ENCODE results near the gene RPS18.
"Not testable (repeated sequence)": the region's sequence is repeated elsewhere in the genome, so short reads cannot be mapped to it uniquely, and the experiment has no call there.

RPS18 gene

GRCh38 chr6:33278392-33278741, 6.5 kb downstream of the RPS18 start:
- Histone ChIP-seq H3K4me1 (ENCODE audit: control insufficient read depth in 2 of 2, insufficient read depth in 2 of 2, low read length in 2 of 2) (peaks cover 35 to 43% of the 10 kb centered on the region in 2 donors), H3K27me3 (ENCODE audit: control insufficient read depth in 2 of 2, insufficient read depth in 2 of 2, low read length in 2 of 2) (no peaks in the 10 kb centered on the region), H3K36me3 (ENCODE audit: control insufficient read depth in 2 of 2, insufficient read depth in 2 of 2, low read length in 2 of 2) (peaks cover 51 to 57% of the 10 kb centered on the region in 2 donors), H3K9ac (ENCODE audit: low read depth in 1 of 2, low read length in 2 of 2) (peak overlapping the region; percentile 47 to 82), H3K9me3 (ENCODE audit: control insufficient read depth in 2 of 2, low read length in 2 of 2) (no peaks in the 10 kb centered on the region), H3K4me3 (ENCODE audit: low read length in 2 of 2) (peak overlapping the region; percentile 79 to 82), H3K27ac (ENCODE audit: low read depth in 2 of 2, low read length in 2 of 2) (peak overlapping the region in 1 of 2 donors; percentile 97)

- peaks cover 34 to 40% of the 10 kb centered on the region in 2 donors for H3K4me1 ChIP-seq (ENCODE audit: control insufficient read depth in 2 of 2, insufficient read depth in 2 of 2, low read length in 2 of 2)
- peaks cover 53 to 58% of the 10 kb centered on the region in 2 donors for H3K36me3 ChIP-seq (ENCODE audit: control insufficient read depth in 2 of 2, insufficient read depth in 2 of 2, low read length in 2 of 2)
- no peaks in the 10 kb centered on the region for H3K27me3 ChIP-seq (ENCODE audit: control insufficient read depth in 2 of 2, insufficient read depth in 2 of 2, low read length in 2 of 2)
- no peak overlapping the region for H3K4me3 ChIP-seq (ENCODE audit: low read length in 2 of 2)
- H3K9me3 ChIP-seq (ENCODE audit: control insufficient read depth in 2 of 2, low read length in 2 of 2): no peaks in the 10 kb centered on the region
- no peak overlapping the region for H3K9ac ChIP-seq (ENCODE audit: low read depth in 1 of 2, low read length in 2 of 2)
- no peak overlapping the region for H3K27ac ChIP-seq (ENCODE audit: low read depth in 2 of 2, low read length in 2 of 2)
Observed at GRCh38 chr6:33278810-33279209, 6.9 kb downstream of the RPS18 start.

DNA sequence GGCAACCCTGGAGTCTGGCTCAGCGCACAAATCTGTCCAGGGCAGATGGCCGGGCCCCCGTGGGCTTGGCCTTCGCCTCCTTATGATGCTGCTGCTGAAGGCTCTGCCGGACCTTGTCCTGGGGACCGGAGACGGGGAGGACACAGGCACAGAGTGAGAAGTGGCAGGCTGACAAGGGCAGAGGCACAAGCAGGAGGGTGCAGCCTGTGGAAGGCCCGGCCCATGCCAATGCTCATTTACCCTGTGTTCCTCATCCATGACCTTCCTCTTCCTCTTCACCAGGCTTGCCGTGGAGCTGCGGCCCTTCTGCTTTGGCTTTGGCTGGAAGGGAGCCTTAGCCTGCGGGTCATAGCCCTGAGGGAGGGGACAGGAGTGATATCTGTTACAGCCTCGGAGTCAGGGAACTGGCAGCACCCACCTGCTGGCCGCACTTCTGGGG, 7.4 kb downstream of the RPS18 start:
- no peak overlapping the region for H3K9ac ChIP-seq (ENCODE audit: low read depth in 1 of 2, low read length in 2 of 2)
- H3K4me3 ChIP-seq (ENCODE audit: low read length in 2 of 2): no peak overlapping the region
- no peaks in the 10 kb centered on the region for H3K9me3 ChIP-seq (ENCODE audit: control insufficient read depth in 2 of 2, low read length in 2 of 2)
- H3K27ac ChIP-seq (ENCODE audit: low read depth in 2 of 2, low read length in 2 of 2): no peak overlapping the region
- peaks cover 30 to 36% of the 10 kb centered on the region in 2 donors for H3K4me1 ChIP-seq (ENCODE audit: control insufficient read depth in 2 of 2, insufficient read depth in 2 of 2, low read length in 2 of 2)
- peaks cover 53 to 56% of the 10 kb centered on the region in 2 donors for H3K36me3 ChIP-seq (ENCODE audit: control insufficient read depth in 2 of 2, insufficient read depth in 2 of 2, low read length in 2 of 2)
- H3K27me3 ChIP-seq (ENCODE audit: control insufficient read depth in 2 of 2, insufficient read depth in 2 of 2, low read length in 2 of 2): no peaks in the 10 kb centered on the region

GRCh38 chr6:33279971-33280511, 8.2 kb downstream of the RPS18 start:
- Histone ChIP-seq H3K4me1 (ENCODE audit: control insufficient read depth in 2 of 2, insufficient read depth in 2 of 2, low read length in 2 of 2) (peaks cover 23 to 28% of the 10 kb centered on the region in 2 donors), H3K4me3 (ENCODE audit: low read length in 2 of 2) (no peak overlapping the region), H3K27me3 (ENCODE audit: control insufficient read depth in 2 of 2, insufficient read depth in 2 of 2, low read length in 2 of 2) (no peaks in the 10 kb centered on the region), H3K36me3 (ENCODE audit: control insufficient read depth in 2 of 2, insufficient read depth in 2 of 2, low read length in 2 of 2) (peaks cover 51 to 54% of the 10 kb centered on the region in 2 donors), H3K9ac (ENCODE audit: low read depth in 1 of 2, low read length in 2 of 2) (no peak overlapping the region), H3K9me3 (ENCODE audit: control insufficient read depth in 2 of 2, low read length in 2 of 2) (no peaks in the 10 kb centered on the region), H3K27ac (ENCODE audit: low read depth in 2 of 2, low read length in 2 of 2) (no peak overlapping the region)

GRCh38 chr6:33280539-33280938, 8.7 kb downstream of the RPS18 start:
- Histone ChIP-seq H3K27ac (ENCODE audit: low read depth in 2 of 2, low read length in 2 of 2) (no peak overlapping the region), H3K4me3 (ENCODE audit: low read length in 2 of 2) (no peak overlapping the region), H3K9me3 (ENCODE audit: control insufficient read depth in 2 of 2, low read length in 2 of 2) (no peaks in the 10 kb centered on the region), H3K36me3 (ENCODE audit: control insufficient read depth in 2 of 2, insufficient read depth in 2 of 2, low read length in 2 of 2) (peaks cover 46 to 50% of the 10 kb centered on the region in 2 donors), H3K4me1 (ENCODE audit: control insufficient read depth in 2 of 2, insufficient read depth in 2 of 2, low read length in 2 of 2) (peaks cover 23% of the 10 kb centered on the region in 2 donors), H3K27me3 (ENCODE audit: control insufficient read depth in 2 of 2, insufficient read depth in 2 of 2, low read length in 2 of 2) (no peaks in the 10 kb centered on the region), H3K9ac (ENCODE audit: low read depth in 1 of 2, low read length in 2 of 2) (no peak overlapping the region)

DNA sequence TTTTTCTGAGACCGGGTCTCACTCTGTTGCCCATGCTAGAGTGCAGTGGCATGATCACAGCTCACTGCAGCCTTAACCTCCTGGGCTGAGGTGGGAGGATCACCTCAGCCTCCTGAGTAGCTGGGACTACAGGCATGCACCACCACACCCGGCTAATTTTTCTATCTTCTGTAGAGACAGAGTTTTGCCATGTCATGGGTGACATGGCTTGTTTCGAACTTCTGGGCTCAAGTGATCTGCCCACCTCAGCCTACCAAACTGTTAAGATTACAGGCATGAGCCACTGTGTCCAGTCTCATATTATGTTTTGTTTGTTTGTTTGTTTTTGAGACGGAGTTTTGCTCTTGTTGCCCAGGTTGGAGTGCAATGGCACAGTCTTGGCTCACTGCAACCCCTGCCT, 13.3 kb downstream of the RPS18 start:
- H3K27ac ChIP-seq (ENCODE audit: low read depth in 2 of 2, low read length in 2 of 2); H3K9ac ChIP-seq (ENCODE audit: low read depth in 1 of 2, low read length in 2 of 2); H3K4me3 ChIP-seq (ENCODE audit: low read length in 2 of 2); H3K27me3 ChIP-seq (ENCODE audit: control insufficient read depth in 2 of 2, insufficient read depth in 2 of 2, low read length in 2 of 2); H3K9me3 ChIP-seq (ENCODE audit: control insufficient read depth in 2 of 2, low read length in 2 of 2): not testable (repeated sequence)
- peaks cover 14 to 15% of the 10 kb centered on the region in 2 donors for H3K4me1 ChIP-seq (ENCODE audit: control insufficient read depth in 2 of 2, insufficient read depth in 2 of 2, low read length in 2 of 2)
- H3K36me3 ChIP-seq (ENCODE audit: control insufficient read depth in 2 of 2, insufficient read depth in 2 of 2, low read length in 2 of 2): peaks cover 37 to 42% of the 10 kb centered on the region in 2 donors

GRCh38 chr6:33286946-33287914, 15.4 kb downstream of the RPS18 start:
- no peak overlapping the region for H3K9ac ChIP-seq (ENCODE audit: low read depth in 1 of 2, low read length in 2 of 2)

GRCh38 chr6:33288141-33288920, 16.5 kb downstream of the RPS18 start:
- Histone ChIP-seq H3K9ac (ENCODE audit: low read depth in 1 of 2, low read length in 2 of 2) (peak overlapping the region; percentile 66 to 90), H3K27ac (ENCODE audit: low read depth in 2 of 2, low read length in 2 of 2) (peak overlapping the region; percentile 50 to 82), H3K36me3 (ENCODE audit: control insufficient read depth in 2 of 2, insufficient read depth in 2 of 2, low read length in 2 of 2) (peaks cover 35 to 36% of the 10 kb centered on the region in 2 donors), H3K9me3 (ENCODE audit: control insufficient read depth in 2 of 2, low read length in 2 of 2) (no peaks in the 10 kb centered on the region), H3K4me1 (ENCODE audit: control insufficient read depth in 2 of 2, insufficient read depth in 2 of 2, low read length in 2 of 2) (peaks cover 18 to 19% of the 10 kb centered on the region in 2 donors), H3K4me3 (ENCODE audit: low read length in 2 of 2) (peak overlapping the region; percentile 85 to 99), H3K27me3 (ENCODE audit: control insufficient read depth in 2 of 2, insufficient read depth in 2 of 2, low read length in 2 of 2) (no peaks in the 10 kb centered on the region)

More at GRCh38 chr6:33286946-33287914, 15.4 kb downstream of the RPS18 start:
- H3K4me3 ChIP-seq (ENCODE audit: low read length in 2 of 2): peak overlapping the region in 1 of 2 donors; percentile 99
- no peak overlapping the region for H3K27ac ChIP-seq (ENCODE audit: low read depth in 2 of 2, low read length in 2 of 2)
- no peaks in the 10 kb centered on the region for H3K27me3 ChIP-seq (ENCODE audit: control insufficient read depth in 2 of 2, insufficient read depth in 2 of 2, low read length in 2 of 2)
- H3K4me1 ChIP-seq (ENCODE audit: control insufficient read depth in 2 of 2, insufficient read depth in 2 of 2, low read length in 2 of 2): peaks cover 18 to 19% of the 10 kb centered on the region in 2 donors
- H3K36me3 ChIP-seq (ENCODE audit: control insufficient read depth in 2 of 2, insufficient read depth in 2 of 2, low read length in 2 of 2): peaks cover 36 to 37% of the 10 kb centered on the region in 2 donors
- no peaks in the 10 kb centered on the region for H3K9me3 ChIP-seq (ENCODE audit: control insufficient read depth in 2 of 2, low read length in 2 of 2)

- Histone ChIP-seq H3K27me3 (ENCODE audit: control insufficient read depth in 2 of 2, insufficient read depth in 2 of 2, low read length in 2 of 2) (no peaks in the 10 kb centered on the region), H3K36me3 (ENCODE audit: control insufficient read depth in 2 of 2, insufficient read depth in 2 of 2, low read length in 2 of 2) (peaks cover 33 to 42% of the 10 kb centered on the region in 2 donors), H3K27ac (ENCODE audit: low read depth in 2 of 2, low read length in 2 of 2) (peak within 1 kb of the TSS; percentile 50 to 82)
Observed at GRCh38 chr6:33288921-33289783, 17.3 kb downstream of the RPS18 start, which contains the start of the genes PFDN6 and WDR46. Gene PFDN6, plus strand, starts transcription at chr6:33289601. Its CDS starts 256 bp downstream, at chr6:33289857. Gene WDR46, minus strand, starts transcription at chr6:33289239. Its CDS starts 69 bp downstream, at chr6:33289170.

More at GRCh38 chr6:33288921-33289783, 17.3 kb downstream of the RPS18 start, which contains the start of the genes PFDN6 and WDR46:
- H3K4me1 ChIP-seq (ENCODE audit: control insufficient read depth in 2 of 2, insufficient read depth in 2 of 2, low read length in 2 of 2): peaks cover 18 to 19% of the 10 kb centered on the region in 2 donors
- H3K9ac ChIP-seq (ENCODE audit: low read depth in 1 of 2, low read length in 2 of 2): peak within 1 kb of the TSS; percentile 66 to 90
- peak within 1 kb of the TSS; percentile 85 to 99 for H3K4me3 ChIP-seq (ENCODE audit: low read length in 2 of 2)
- no peaks in the 10 kb centered on the region for H3K9me3 ChIP-seq (ENCODE audit: control insufficient read depth in 2 of 2, low read length in 2 of 2)
